Esophagus muscularis mucosa (tissue), 3 donors: ENCODE results near the gene DMC1.

Experiments
- POLR2A ChIP-seq: fragments of 450-650 bp; IDR thresholded peaks from one replicate; pipeline ENCODE4 v1.6.1; 2017; ENCODE audit warnings: antibody characterized with exemption, moderate library complexity, mild to moderate bottlenecking, low read depth
- TF ChIP-seq, protein P1 (sequence below), 3 experiments: fragments of 200-600 bp in 2 of 3; fragments of 450-650 bp in 1 of 3; sonication (generic) in 2 of 3; IDR thresholded peaks; one replicate each; pipeline ENCODE4 v1.5.1; 2017 to 2019; ENCODE audit warnings: antibody characterized with exemption in 3 of 3, mild to moderate bottlenecking in 2 of 3, moderate library complexity in 1 of 3

DNA sequence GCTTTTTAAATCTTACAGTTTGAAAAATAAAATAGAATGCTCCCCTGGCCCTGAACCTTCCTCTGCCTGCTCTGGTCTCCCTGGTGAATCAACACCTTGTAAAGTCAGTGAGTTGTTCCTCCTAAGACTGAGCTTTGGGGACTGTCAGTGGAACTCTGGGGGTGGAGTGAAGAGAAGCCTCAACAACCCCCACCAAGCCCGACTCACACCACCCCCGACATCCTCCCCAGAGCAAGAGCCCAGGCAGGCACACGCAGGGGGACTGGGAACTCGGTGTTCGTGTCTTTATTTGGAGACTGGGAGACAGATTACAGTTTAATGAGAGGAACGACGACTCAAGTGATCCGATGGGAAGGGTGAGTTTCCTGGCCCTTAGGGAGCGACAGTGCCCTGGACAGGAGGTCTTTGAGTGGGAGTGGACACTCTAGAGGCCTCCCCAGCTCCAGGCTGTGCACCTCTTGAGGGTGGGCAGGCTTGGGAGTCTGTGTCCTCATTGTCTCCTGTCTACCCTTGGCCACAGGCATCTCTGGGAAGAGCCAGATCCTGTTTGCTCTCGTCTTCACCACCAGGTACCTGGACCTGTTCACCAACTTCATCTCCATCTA is 95.9 kb downstream of the DMC1 start:
- TF ChIP-seq, protein P1, sequence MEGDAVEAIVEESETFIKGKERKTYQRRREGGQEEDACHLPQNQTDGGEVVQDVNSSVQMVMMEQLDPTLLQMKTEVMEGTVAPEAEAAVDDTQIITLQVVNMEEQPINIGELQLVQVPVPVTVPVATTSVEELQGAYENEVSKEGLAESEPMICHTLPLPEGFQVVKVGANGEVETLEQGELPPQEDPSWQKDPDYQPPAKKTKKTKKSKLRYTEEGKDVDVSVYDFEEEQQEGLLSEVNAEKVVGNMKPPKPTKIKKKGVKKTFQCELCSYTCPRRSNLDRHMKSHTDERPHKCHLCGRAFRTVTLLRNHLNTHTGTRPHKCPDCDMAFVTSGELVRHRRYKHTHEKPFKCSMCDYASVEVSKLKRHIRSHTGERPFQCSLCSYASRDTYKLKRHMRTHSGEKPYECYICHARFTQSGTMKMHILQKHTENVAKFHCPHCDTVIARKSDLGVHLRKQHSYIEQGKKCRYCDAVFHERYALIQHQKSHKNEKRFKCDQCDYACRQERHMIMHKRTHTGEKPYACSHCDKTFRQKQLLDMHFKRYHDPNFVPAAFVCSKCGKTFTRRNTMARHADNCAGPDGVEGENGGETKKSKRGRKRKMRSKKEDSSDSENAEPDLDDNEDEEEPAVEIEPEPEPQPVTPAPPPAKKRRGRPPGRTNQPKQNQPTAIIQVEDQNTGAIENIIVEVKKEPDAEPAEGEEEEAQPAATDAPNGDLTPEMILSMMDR (IDR thresholded peaks at IDR 0.05), result no peak
- no peak for TF ChIP-seq POLR2A
